ENCODE results near the gene GPD2. TPM values are rescaled to one million over a fixed set of nuclear protein-coding genes. Genes with fewer than 3 reads are reported as not detected.

The GPD2 gene
- total RNA-seq, 2 donors from 2014 or later = 26.6 to 95.3 TPM

DNA sequence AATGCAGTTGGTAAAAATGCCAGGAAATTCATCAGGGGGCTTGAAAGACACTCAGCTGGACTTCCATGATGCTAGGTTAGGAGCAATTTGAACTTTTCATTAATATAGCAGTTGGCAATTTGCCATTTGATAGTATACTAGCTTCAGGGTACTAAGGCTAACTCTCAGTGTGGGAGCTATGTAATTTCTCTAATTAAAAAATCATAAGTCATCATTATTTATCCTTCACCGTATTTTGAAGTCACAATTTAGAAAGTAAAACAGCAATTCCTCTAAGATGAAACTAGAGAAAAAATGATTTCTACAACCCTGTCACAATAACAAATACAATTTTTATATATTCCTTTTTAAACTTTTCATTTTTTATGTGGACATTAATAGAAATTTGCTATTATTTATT, 190.8 kb downstream of the GPD2 start:
- DNase-seq (ENCODE audit: low spot score) = no peak
- Histone ChIP-seq H3K27ac (no peak overlapping the region), H3K4me1 (replicated peaks) (no peaks in the 10 kb centered on the region), H3K36me3 (no peaks in the 10 kb centered on the region), H3K27me3 (replicated peaks; ENCODE audit: insufficient read depth) (no peaks in the 10 kb centered on the region), H3K9me3 (no peaks in the 10 kb centered on the region), H3K4me3 (no peak overlapping the region)
- WGBS = 94% methylated on average over 1 of the region's 1 CpG
- TF ChIP-seq POLR2A (IDR thresholded peaks at IDR 0.05) (no peak), POLR2AphosphoS5 (IDR thresholded peaks at IDR 0.05) (no peak)
- TF ChIP-seq, protein P1, sequence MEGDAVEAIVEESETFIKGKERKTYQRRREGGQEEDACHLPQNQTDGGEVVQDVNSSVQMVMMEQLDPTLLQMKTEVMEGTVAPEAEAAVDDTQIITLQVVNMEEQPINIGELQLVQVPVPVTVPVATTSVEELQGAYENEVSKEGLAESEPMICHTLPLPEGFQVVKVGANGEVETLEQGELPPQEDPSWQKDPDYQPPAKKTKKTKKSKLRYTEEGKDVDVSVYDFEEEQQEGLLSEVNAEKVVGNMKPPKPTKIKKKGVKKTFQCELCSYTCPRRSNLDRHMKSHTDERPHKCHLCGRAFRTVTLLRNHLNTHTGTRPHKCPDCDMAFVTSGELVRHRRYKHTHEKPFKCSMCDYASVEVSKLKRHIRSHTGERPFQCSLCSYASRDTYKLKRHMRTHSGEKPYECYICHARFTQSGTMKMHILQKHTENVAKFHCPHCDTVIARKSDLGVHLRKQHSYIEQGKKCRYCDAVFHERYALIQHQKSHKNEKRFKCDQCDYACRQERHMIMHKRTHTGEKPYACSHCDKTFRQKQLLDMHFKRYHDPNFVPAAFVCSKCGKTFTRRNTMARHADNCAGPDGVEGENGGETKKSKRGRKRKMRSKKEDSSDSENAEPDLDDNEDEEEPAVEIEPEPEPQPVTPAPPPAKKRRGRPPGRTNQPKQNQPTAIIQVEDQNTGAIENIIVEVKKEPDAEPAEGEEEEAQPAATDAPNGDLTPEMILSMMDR (IDR thresholded peaks at IDR 0.05) = no peak
- intact Hi-C loops (cut with DNase I) = no loop called here

- WGBS = 42% methylated on average over 1 of the region's 1 CpG
- Histone ChIP-seq H3K9me3 (no peaks in the 10 kb centered on the region), H3K27ac (no peak overlapping the region), H3K4me3 (no peak overlapping the region), H3K4me1 (replicated peaks) (no peaks in the 10 kb centered on the region), H3K27me3 (replicated peaks; ENCODE audit: insufficient read depth) (no peaks in the 10 kb centered on the region), H3K36me3 (no peaks in the 10 kb centered on the region)
- TF ChIP-seq POLR2A (IDR thresholded peaks at IDR 0.05) = no peak
- no peak for TF ChIP-seq POLR2AphosphoS5 (IDR thresholded peaks at IDR 0.05)
- TF ChIP-seq, protein P1 (IDR thresholded peaks at IDR 0.05) = no peak
- DNase-seq (ENCODE audit: low spot score) = no peak
- intact Hi-C loops (cut with DNase I) = no loop called here
Observed at GRCh38 chr2:156630579-156631337, 194.6 kb downstream of the GPD2 start.

DNA sequence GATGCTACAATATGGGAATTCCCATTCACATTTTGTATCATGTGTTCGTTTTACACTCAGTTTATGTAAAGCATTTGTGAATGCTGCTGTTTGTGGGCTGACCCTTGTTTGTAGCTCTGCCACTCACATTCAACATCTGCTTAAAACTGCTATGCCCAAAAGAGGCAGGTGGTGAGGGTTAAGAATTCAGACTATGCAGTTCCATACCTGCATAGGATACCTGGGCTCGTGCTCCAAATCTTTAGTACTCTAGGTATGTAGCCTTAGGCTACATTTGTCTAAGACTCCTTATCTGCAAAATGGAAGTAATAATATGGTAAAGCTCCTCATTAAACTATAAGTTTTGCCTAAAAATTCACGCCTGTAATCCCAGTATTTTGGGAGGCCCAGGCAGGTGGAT, 199.5 kb downstream of the GPD2 start:
- 65% methylated on average over 3 of the region's 3 CpGs for WGBS
- intact Hi-C loops (cut with DNase I) = no loop called here
- Histone ChIP-seq H3K27ac (no peak overlapping the region), H3K36me3 (no peaks in the 10 kb centered on the region), H3K9me3 (no peaks in the 10 kb centered on the region), H3K27me3 (replicated peaks; ENCODE audit: insufficient read depth) (no peaks in the 10 kb centered on the region), H3K4me3 (no peak overlapping the region), H3K4me1 (replicated peaks) (no peaks in the 10 kb centered on the region)
- TF ChIP-seq, protein P1 (IDR thresholded peaks at IDR 0.05) = no peak
- TF ChIP-seq POLR2A (IDR thresholded peaks at IDR 0.05) (no peak), POLR2AphosphoS5 (IDR thresholded peaks at IDR 0.05) (no peak)
- DNase-seq (ENCODE audit: low spot score) = no peak

Other genes starting within 250 kb of the GPD2 start
- gene NR4A2, start 103.7 kb upstream of the GPD2 start, total RNA-seq = 1 to 10 TPM; 2.3 to 4.5 TPM

All from prostate gland (tissue), 2 donors.